Kidney (tissue), 14 donors: Measurements from ENCODE around the gene PGC. TPM values are rescaled to one million over a fixed set of nuclear protein-coding genes. Genes with fewer than 3 reads are reported as not detected.

Experiments
- DNase-seq, 5 donors: peaks; one replicate each; pipeline ENCODE4 v3.0.0-alpha.2; 2013 to 2020
- FAIRE-seq: peaks from 2 replicates; lab custom pipeline; 2012; peaks lifted over from hg19 to GRCh38; lab: Jason Lieb, UNC
- H3K27ac ChIP-seq, 2 donors: one replicate each; pipeline ENCODE4 v1.7.0; 2013; ENCODE audit warnings: low read depth in 2 of 2, low read length in 2 of 2, inconsistent platforms in 1 of 2
- H3K27me3 ChIP-seq: one replicate; pipeline ENCODE4 v1.7.1; 2013; ENCODE audit warnings: low read length, inconsistent platforms; ENCODE audit not compliant: control insufficient read depth, insufficient read depth
- H3K36me3 ChIP-seq, 3 donors: one replicate each; pipeline versions ENCODE4 v1.7.0 to v1.7.1; 2013; ENCODE audit warnings: low read length in 3 of 3, control low read depth in 1 of 3, inconsistent platforms in 1 of 3; ENCODE audit not compliant: insufficient read depth in 3 of 3, control insufficient read depth in 2 of 3
- H3K4me1 ChIP-seq, 3 donors: one replicate each; pipeline versions ENCODE4 v1.7.0 to v1.7.1; 2013; ENCODE audit warnings: low read length in 3 of 3, inconsistent platforms in 1 of 3, low read depth in 1 of 3; ENCODE audit not compliant: control insufficient read depth in 2 of 3, insufficient read depth in 2 of 3
- H3K4me3 ChIP-seq, 3 donors: one replicate each; pipeline versions ENCODE4 v1.7.0 to v1.8.1; 2013; ENCODE audit warnings: low read length in 3 of 3, control low read depth in 1 of 3, inconsistent platforms in 1 of 3
- H3K9ac ChIP-seq, 3 donors: one replicate each; pipeline versions ENCODE4 v1.7.0 to v1.7.1; 2013; ENCODE audit warnings: low read length in 3 of 3, control low read depth in 1 of 3, inconsistent platforms in 1 of 3
- H3K9me3 ChIP-seq, 3 donors: one replicate each; pipeline versions ENCODE4 v1.7.0 to v1.7.1; 2013; ENCODE audit warnings: low read length in 3 of 3, control low read depth in 1 of 3, inconsistent platforms in 1 of 3; ENCODE audit not compliant: control insufficient read depth in 2 of 3, insufficient read depth in 1 of 3
- intact Hi-C: fragments of 100-400 bp; cut with DNase I; formaldehyde crosslinking; loops from one replicate; pipeline ENCODE4 v1.11.1; 2022
- polyA plus RNA-seq: library from polyadenylated mRNA; stranded (reverse); fragments of 350-450 nt; fragmentation: Illumina TruSeq; extraction: RNeasy Lipid Tissue Mini Kit (QIAGEN cat#74804); gene quantifications from one replicate; pipeline ENCODE4 v1.2.3, GENCODE V29; 2014; ENCODE audit warnings: low read depth, low replicate concordance; ENCODE audit not compliant: insufficient read depth
- total RNA-seq: library from RNA; stranded (reverse); fragmentation: NEBNext Ultra II Directional; extraction: Animal tissue kit (Norgen Biotek cat#: 25700); gene quantifications from one replicate; pipeline ENCODE4 v1.2.1, GENCODE V29; 2021
- TF ChIP-seq, protein P1 (sequence below): IDR thresholded peaks from 3 replicates; pipeline ENCODE4 v1.5.1; 2012; ENCODE audit warnings: mild to moderate bottlenecking, moderate library complexity, borderline replicate concordance; ENCODE audit not compliant: insufficient read depth; ENCODE audit errors: extremely low read depth
- donor health status: control.
- donor health status: control.
- donor health status: control.
- donor health status: control.
- donor health status: control.
- donor health status: DM: yes; HTN: yes; CAD: no.
- donor health status: Normal renal cell carcinoma (clear cell type).

PGC gene
- total and polyA plus RNA-seq, 2 donors from 2014 or later: 0.39 TPM; not detected in 1

GRCh38 chr6:41791305-41791704 is 44.1 kb upstream of the PGC start:
- TF ChIP-seq, protein P1, sequence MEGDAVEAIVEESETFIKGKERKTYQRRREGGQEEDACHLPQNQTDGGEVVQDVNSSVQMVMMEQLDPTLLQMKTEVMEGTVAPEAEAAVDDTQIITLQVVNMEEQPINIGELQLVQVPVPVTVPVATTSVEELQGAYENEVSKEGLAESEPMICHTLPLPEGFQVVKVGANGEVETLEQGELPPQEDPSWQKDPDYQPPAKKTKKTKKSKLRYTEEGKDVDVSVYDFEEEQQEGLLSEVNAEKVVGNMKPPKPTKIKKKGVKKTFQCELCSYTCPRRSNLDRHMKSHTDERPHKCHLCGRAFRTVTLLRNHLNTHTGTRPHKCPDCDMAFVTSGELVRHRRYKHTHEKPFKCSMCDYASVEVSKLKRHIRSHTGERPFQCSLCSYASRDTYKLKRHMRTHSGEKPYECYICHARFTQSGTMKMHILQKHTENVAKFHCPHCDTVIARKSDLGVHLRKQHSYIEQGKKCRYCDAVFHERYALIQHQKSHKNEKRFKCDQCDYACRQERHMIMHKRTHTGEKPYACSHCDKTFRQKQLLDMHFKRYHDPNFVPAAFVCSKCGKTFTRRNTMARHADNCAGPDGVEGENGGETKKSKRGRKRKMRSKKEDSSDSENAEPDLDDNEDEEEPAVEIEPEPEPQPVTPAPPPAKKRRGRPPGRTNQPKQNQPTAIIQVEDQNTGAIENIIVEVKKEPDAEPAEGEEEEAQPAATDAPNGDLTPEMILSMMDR: no peak
- Histone ChIP-seq H3K9me3 (no peaks in the 10 kb centered on the region), H3K36me3 (peaks cover 2 to 33% (median 10%) of the 10 kb centered on the region in 3 donors), H3K27me3 (no peaks in the 10 kb centered on the region), H3K27ac (no peak overlapping the region), H3K4me1 (no peaks in the 10 kb centered on the region), H3K9ac (no peak overlapping the region), H3K4me3 (no peak overlapping the region)
- DNase-seq (no peak), FAIRE-seq (no peak)
- intact Hi-C loops: no loop called here

GRCh38 chr6:41790045-41790444 is 42.8 kb upstream of the PGC start:
- Histone ChIP-seq H3K36me3 (peaks cover 2 to 26% (median 10%) of the 10 kb centered on the region in 3 donors), H3K27ac (no peak overlapping the region), H3K4me1 (peaks cover 0 to 8% (median 0%) of the 10 kb centered on the region in 3 donors), H3K4me3 (no peak overlapping the region), H3K27me3 (no peaks in the 10 kb centered on the region), H3K9me3 (no peaks in the 10 kb centered on the region), H3K9ac (no peak overlapping the region)
- TF ChIP-seq, protein P1: no peak
- intact Hi-C loops: no loop called here
- FAIRE-seq (no peak), DNase-seq (no peak)

DNA sequence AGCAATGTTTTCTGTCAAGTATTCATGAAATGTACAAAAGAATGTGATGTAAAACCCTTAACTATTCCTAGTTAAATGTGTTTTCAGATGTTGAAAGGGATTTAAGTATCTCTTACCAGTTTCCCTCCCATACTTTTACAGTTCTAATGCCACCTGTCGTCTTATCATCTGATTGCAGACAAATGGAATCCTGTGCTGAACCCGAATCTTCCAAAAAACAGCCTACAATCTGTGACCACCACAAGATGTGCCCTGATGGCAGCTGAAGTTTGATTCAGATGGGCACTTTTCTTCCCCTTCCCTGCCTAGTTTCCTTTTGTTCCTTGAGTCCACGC is 42.2 kb upstream of the PGC start:
- Histone ChIP-seq H3K4me1 (peaks cover 0 to 13% (median 0%) of the 10 kb centered on the region in 3 donors), H3K27ac (no peak overlapping the region), H3K36me3 (peaks cover 2 to 26% (median 10%) of the 10 kb centered on the region in 3 donors), H3K9ac (no peak overlapping the region), H3K4me3 (no peak overlapping the region), H3K27me3 (no peaks in the 10 kb centered on the region), H3K9me3 (no peaks in the 10 kb centered on the region)
- DNase-seq: no peak
- TF ChIP-seq, protein P1: no peak
- no peak for FAIRE-seq
- intact Hi-C loops: loop anchor here (10.0 kb wide), 1 partner anchor 255 kb away; no protein-coding TSS in a partner anchor
